Activated CD4-positive, alpha-beta T cell treated with anti-CD3 and anti-CD28 coated beads, Interleukin-2, amount 50 U/mL, for 24 hours (primary cell): Measurements from ENCODE around the gene HSD17B14.
"Not testable (repeated sequence)": the region's sequence is repeated elsewhere in the genome, so short reads cannot be mapped to it uniquely, and the experiment has no call there.

Experiments used
- DNase-seq, 2 donors: peaks; one replicate each; pipeline ENCODE4 v3.0.0-alpha.2; 2020; ENCODE audit warnings: low read depth in 1 of 2, low spot score in 1 of 2

HSD17B14 gene

GRCh38 chr19:48768171-48768753 lies 68.0 kb downstream of the HSD17B14 start:
- DNase-seq, result not testable (repeated sequence)

- DNase-seq, result not testable (repeated sequence)
Observed at GRCh38 chr19:48765816-48766215, 70.5 kb downstream of the HSD17B14 start.
